OCI-LY7 (cell line): Measurements from ENCODE around the gene DCAF11. TPM values are rescaled to one million over a fixed set of nuclear protein-coding genes. Genes with fewer than 3 reads are reported as not detected.

Experiments
- BruUV-seq: library from RNA; stranded (reverse); fragments of 400-500 nt; replicated peaks from 2 replicates; lab custom pipeline; 2021; lab: Mats Ljungman, UMichigan
- CTCF ChIA-PET: fragments of 300-600 bp; sonication (Branson Sonifier 250); formaldehyde crosslinking; loops from one replicate; lab custom pipeline; 2022; ENCODE audit warnings: antibody characterized with exemption; ENCODE audit not compliant: unreplicated experiment; lab: Charles Lee
- POLR2A ChIA-PET: fragments of 300-600 bp; sonication (Branson Sonifier 250); formaldehyde crosslinking; loops from one replicate; lab custom pipeline; 2022; ENCODE audit warnings: antibody characterized with exemption; lab: Charles Lee
- DNase-seq: peaks from one replicate; pipeline ENCODE4 v3.0.0-alpha.2; 2015; ENCODE audit warnings: low spot score
- H2AFZ ChIP-seq: fragments of 200-600 bp; sonication (generic), shearing (Covaris generic); 2 replicates; pipeline ENCODE4 v1.6.1; 2014; ENCODE audit warnings: mild to moderate bottlenecking, antibody characterized with exemption, low read length, moderate library complexity
- H3K27ac ChIP-seq: fragments of 200-600 bp; sonication (generic); 2 replicates; pipeline ENCODE4 v1.5.1; 2014; ENCODE audit warnings: mixed run types, low read depth, mild to moderate bottlenecking, moderate library complexity, low read length, inconsistent platforms; ENCODE audit not compliant: poor library complexity, severe bottlenecking
- H3K36me3 ChIP-seq: fragments of 200-600 bp; sonication (generic); 2 replicates; pipeline ENCODE4 v1.6.1; 2014; ENCODE audit warnings: mild to moderate bottlenecking, antibody characterized with exemption, low read length, moderate library complexity, mixed read lengths; ENCODE audit not compliant: insufficient read depth
- H3K4me1 ChIP-seq: fragments of 200-600 bp; sonication (generic); 2 replicates; pipeline ENCODE4 v1.5.1; 2014; ENCODE audit warnings: mild to moderate bottlenecking, low read length; ENCODE audit not compliant: insufficient read depth, poor library complexity, severe bottlenecking
- H3K4me2 ChIP-seq: fragments of 200-600 bp; sonication (generic); 2 replicates; pipeline ENCODE4 v1.6.1; 2014; ENCODE audit warnings: mild to moderate bottlenecking, low read length
- H3K4me3 ChIP-seq: fragments of 200-600 bp; sonication (generic); 2 replicates; pipeline ENCODE4 v1.5.1; 2014; ENCODE audit warnings: mild to moderate bottlenecking, low read depth, low read length; ENCODE audit not compliant: poor library complexity, severe bottlenecking
- H3K79me2 ChIP-seq: fragments of 200-600 bp; sonication (generic); 2 replicates; pipeline ENCODE4 v1.6.1; 2016; ENCODE audit warnings: low read depth, mild to moderate bottlenecking, low read length, moderate library complexity, mixed read lengths; ENCODE audit not compliant: insufficient read depth
- H3K9me2 ChIP-seq: fragments of 200-600 bp; sonication (generic); 2 replicates; pipeline ENCODE4 v1.6.1; 2016; ENCODE audit warnings: mild to moderate bottlenecking, low read length, mixed read lengths; ENCODE audit not compliant: insufficient read depth
- H3K9me3 ChIP-seq: fragments of 200-600 bp; sonication (generic); 2 replicates; pipeline ENCODE4 v1.6.1; 2014; ENCODE audit warnings: mild to moderate bottlenecking, mixed run types, low read length, mixed read lengths
- H4K20me1 ChIP-seq: fragments of 200-600 bp; sonication (generic); 2 replicates; pipeline ENCODE4 v1.6.1; 2014; ENCODE audit warnings: mild to moderate bottlenecking, antibody characterized with exemption, low read length, moderate library complexity, mixed read lengths; ENCODE audit not compliant: insufficient read depth
- CTCF ChIP-seq: fragments of 200-600 bp; sonication (generic); conservative IDR thresholded peaks from 2 replicates; pipeline ENCODE4 v1.5.1; 2014; ENCODE audit warnings: mild to moderate bottlenecking, antibody characterized with exemption, low read length, moderate library complexity, mixed read lengths
- EZH2phosphoT487 ChIP-seq: fragments of 200-600 bp; sonication (generic); IDR thresholded peaks from 2 replicates; pipeline ENCODE4 v1.6.1; 2018; ENCODE audit warnings: low read depth, borderline replicate concordance, mild to moderate bottlenecking, mixed run types, antibody characterized with exemption, low read length, moderate library complexity, mixed read lengths
- intact Hi-C: fragments of 100-400 bp; cut with micrococcal nuclease; formaldehyde crosslinking; loops from one replicate; pipeline ENCODE4 v1.10.0; 2022; ENCODE audit not compliant: unreplicated experiment
- total RNA-seq, 2 experiments: library from RNA; depleted of rRNA in 1 of 2; stranded (reverse); fragments of >200 nt in 1 of 2; shearing (Covaris generic) in 1 of 2; gene quantifications; 2 replicates each; pipeline ENCODE4 v1.2.3, GENCODE V29; 2014 to 2022

DCAF11 gene
- total RNA-seq, 2 experiments from 2014 or later: 63.6 to 75.5 TPM

- Histone ChIP-seq H3K79me2 (no peaks in the 10 kb centered on the region), H2AFZ (no peak overlapping the region), H3K9me2 (no peaks in the 10 kb centered on the region), H3K4me3 (no peak overlapping the region), H3K4me1 (peaks cover 28% of the 10 kb centered on the region), H4K20me1 (no peaks in the 10 kb centered on the region), H3K9me3 (no peaks in the 10 kb centered on the region), H3K4me2 (no peak overlapping the region), H3K36me3 (no peaks in the 10 kb centered on the region), H3K27ac (no peak overlapping the region)
- TF ChIP-seq EZH2phosphoT487 (no peak), CTCF (no peak)
- DNase-seq: no peak
- ChIA-PET CTCF (interaction anchor here (0.6 kb wide), 1 partner anchor 12 kb away, joined by 3 read pairs; no protein-coding TSS in a partner anchor), POLR2A (interaction anchor here (0.6 to 6.8 kb wide), 6 partner anchors 11 to 586 kb away, joined by 3 to 80 read pairs (median 4); partner anchors contain the start of genes DCAF11 and NRL)
- BruUV-seq: no TSS peak
- intact Hi-C loops: no loop called here
Observed at GRCh38 chr14:24096545-24097181, 17.9 kb upstream of the DCAF11 start.

- H3K4me1 ChIP-seq: peaks cover 18% of the 10 kb centered on the region
- POLR2A ChIA-PET: no interaction called here
- no peak overlapping the region for H3K27ac ChIP-seq
- no peaks in the 10 kb centered on the region; the same call in 1 of the 2 replicates for H3K36me3 ChIP-seq
- H2AFZ ChIP-seq: no peak overlapping the region
- no peaks in the 10 kb centered on the region for H4K20me1 ChIP-seq
- H3K9me2 ChIP-seq: no peaks in the 10 kb centered on the region
- H3K4me2 ChIP-seq: no peak overlapping the region
- TF ChIP-seq CTCF (no peak), EZH2phosphoT487 (no peak)
- H3K9me3 ChIP-seq: no peaks in the 10 kb centered on the region
- BruUV-seq: no TSS peak
- CTCF ChIA-PET: interaction anchor here (0.6 kb wide), 1 partner anchor 10 kb away, joined by 3 read pairs; no protein-coding TSS in a partner anchor
- no peak for DNase-seq
- H3K79me2 ChIP-seq: no peaks in the 10 kb centered on the region
- no peak overlapping the region for H3K4me3 ChIP-seq
- intact Hi-C loops: no loop called here
Observed at GRCh38 chr14:24098229-24098926, 16.2 kb upstream of the DCAF11 start.
